CD4-positive, alpha-beta T cell treated with Interleukin-21 for 1 hour (primary cell): ENCODE results near the gene EYS.
"Not testable (repeated sequence)": the region's sequence is repeated elsewhere in the genome, so short reads cannot be mapped to it uniquely, and the experiment has no call there.

Source experiments
- DNase-seq: peaks from one replicate; pipeline ENCODE4 v3.0.0-alpha.2; 2020

Gene EYS

DNA sequence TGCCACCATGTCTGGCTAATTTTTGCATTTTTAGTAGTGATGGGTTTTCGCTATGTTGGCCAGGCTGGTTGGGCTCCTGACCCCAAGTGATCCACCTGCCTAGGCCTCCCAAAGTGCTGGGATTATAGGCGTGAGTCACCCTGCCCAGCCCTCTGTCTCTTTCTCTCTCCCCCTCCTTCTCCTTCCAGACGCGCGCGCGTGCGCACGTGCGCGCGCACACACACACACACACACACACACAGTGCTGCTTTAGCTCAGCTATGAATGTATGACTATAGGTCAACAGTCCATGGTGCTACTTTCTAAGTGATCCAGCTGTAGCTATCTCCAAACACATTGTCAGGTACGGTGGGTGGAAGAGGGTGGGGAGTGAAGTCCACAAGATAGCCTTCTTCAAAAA, 1621.9 kb downstream of the EYS start:
- DNase-seq = no peak

DNA sequence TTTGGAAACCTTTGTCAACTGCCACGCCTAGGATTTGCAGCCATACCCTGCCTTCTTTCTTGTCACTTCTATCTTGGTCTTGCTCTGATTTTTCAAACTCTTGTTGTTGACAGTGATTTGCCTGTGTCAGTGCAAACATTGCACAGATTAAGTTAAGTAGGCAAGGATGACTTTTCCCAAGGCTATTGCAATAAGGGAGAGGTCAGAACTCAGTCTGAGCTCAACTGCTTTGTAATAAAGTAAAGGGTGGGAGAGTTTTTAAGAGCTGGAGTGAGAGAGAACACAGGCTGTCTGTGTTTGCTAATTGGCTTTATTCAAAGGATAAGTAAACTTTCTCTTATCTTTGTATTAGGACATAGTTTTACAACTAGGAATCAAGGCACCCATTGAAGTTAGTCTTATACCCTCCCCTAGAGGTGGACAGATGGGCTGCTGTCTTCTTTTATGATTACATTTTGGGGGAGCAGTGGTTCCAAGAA, 1622.8 kb downstream of the EYS start:
- no peak for DNase-seq

DNA sequence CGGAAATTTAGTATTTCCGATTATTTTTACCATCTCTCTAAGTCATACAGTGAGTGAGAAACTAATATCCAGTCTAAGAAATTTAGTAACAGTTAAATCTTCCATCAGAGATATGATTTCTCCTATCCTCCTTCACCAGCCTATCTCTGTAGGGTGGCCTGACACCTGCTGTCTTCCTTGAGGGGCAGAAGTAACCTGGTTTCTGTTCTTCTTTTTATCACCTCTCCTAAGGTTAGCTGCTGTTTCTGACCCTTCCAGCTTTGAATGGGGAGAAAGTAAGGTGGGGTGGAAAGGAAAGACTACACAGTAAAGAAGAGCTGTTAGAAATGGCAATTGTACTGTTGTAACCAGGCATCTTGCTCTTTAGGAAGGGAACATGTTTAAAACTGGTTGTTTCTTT, 1623.8 kb downstream of the EYS start:
- DNase-seq = no peak

DNA sequence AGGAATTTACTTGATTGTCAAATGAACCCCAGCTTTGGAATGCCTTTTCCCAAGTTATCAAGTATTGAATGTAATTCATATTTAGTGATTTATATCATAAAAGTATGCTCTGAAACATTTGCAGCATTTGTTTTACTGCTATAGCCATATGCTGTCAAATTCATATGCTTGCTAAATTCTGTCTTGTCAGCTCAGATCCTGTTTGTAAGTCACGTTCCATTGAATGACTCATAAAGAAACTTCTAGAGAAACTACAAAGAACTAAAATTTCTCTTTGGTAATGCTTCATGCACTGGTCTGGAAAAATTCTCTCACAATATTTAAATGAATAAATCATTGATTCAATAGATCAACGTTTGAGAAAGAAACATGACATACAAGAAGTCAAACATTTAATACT, 1625.6 kb downstream of the EYS start:
- no peak for DNase-seq

DNA sequence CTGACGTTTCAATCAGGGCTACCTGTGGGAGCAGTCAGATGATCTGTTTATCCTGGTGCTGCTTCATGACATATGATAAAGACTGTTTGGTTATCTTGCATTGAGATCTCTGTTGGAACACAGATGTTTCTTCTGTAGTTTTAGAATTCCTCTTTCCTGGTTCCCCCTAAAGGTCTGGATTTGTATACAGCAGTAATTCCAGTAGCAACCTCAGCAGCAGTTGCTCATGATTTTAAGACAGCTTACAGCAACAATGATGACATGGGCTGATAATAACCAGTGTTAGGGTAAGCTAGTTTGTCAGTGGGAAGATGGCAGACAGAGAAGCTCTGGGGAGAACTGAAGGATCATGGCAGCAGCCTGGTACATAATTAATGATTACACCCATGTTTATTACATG, 1632.0 kb downstream of the EYS start:
- no peak for DNase-seq

DNA sequence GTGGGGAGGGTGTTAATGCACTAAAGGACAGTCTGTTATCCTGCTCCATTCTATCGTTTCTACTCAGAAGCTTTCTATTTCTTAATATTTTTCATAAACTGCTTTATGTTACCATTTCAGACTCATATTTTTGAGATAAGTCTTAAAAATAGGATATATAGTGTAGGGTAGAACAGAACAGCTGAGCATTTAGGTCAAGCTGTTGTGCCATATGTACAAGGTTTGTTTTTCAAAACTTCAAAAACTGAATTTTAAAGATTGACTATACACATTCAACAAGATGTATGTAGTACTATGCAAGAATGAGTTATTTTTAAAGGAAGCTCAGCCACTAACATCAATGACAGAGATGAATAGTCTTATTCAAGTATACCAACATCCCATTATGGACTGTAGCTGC, 1634.3 kb downstream of the EYS start:
- no peak for DNase-seq

DNA sequence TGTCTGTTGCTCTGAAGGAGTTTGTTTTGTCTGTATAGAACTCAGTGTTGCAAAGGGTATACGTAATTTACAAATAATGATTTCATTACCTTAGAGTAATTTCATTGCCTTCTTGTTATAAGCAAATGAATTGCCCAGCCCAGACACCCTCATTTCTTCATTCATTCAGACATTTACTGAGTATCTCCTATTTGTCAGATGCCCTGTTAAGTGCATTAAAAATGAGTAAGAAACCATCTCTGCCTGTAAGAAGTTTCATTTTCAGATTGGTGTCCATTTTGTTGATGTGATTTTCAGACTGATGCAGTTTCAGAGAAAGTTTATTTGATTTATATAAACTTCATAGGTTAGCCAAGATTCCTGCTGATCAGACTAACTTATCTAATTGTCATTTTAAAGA, 1642.1 kb downstream of the EYS start:
- no peak for DNase-seq

DNA sequence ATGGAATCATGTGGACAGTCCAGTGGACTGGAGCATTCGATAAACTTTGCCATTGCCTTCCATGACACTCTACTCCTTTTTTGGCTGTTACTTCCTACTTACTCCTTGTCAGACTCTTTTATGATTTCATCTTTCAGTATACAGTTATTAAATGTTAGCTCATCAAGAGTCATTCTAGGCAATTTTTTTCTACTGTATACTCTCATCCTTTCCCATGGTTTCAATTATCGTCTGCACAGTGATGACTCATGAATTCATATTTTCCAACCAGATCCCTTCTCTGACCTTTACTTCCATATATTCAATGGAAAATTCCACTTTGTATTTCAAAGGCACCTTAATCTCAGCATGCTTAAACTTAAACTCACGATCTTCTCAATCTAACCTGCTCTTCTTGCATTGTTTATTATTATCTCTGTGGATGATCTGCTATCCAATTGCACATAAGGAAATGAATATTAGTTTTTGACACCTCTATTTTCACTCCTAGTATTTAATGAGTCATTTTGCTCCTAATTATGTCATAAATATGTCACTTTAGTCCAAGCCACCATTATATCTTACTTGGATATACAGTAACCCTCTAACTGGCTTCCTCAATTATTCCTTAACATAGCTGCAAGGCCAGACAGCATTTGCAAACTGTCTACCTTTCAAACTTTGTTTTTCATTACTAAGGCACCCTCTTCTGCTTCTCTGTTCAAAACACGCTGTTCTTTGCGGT, 1643.9 kb downstream of the EYS start:
- DNase-seq = no peak

DNA sequence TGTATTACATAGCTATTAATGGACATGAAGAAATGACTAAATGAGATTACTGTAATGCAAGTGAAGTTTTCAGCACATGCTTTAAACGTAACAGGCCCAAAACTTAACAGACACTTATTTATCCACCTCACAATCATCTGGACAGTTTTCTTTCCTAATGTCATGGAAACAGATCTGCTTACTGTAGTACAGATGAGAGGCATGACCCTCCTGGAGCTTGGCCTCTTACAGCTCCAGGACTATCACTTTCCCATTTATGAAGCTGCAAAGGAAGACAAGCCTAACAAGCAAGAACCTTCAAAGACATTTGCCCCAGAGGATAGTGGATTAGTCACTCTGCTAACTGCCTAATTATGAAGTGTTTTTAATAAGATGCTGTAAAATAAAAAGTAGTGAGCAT, 1652.2 kb downstream of the EYS start:
- DNase-seq = no peak

DNA sequence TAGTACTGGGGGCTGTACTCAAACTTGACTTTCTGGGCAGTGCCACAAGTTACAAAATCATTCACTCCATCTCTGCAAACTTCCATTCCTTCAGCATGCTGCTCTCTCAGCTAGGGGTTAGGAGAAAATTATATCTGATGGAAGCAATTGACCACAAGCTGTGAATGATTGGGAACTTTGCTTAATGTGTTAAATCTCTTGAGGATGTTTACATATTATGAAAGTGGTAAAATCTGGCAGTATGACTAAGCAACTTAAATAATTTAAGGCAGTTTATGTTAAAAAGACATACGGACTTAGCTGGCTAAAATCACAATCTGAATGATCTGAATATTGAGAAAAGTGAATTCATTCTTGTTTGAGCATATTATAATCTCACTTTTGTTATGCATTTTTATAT, 1656.4 kb downstream of the EYS start:
- no peak for DNase-seq

DNA sequence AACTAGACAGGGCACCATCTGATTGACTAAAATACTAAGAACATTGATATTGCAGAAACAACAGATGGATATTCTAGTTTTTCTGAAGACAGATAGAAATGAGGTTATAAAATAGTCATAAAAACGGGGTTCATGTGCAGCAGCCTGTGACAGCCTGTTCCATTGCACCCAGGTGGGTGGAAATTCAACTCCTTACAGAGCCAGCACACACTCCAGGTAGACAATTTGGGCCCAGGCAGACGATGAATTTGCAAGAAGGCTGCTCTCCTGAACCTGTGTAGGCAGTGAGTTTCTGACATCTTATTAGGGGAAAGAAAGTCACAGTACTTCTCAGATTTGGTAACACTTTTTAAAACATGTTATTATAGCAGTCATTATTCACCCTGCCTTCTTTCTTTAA, 1657.3 kb downstream of the EYS start:
- DNase-seq = no peak

DNA sequence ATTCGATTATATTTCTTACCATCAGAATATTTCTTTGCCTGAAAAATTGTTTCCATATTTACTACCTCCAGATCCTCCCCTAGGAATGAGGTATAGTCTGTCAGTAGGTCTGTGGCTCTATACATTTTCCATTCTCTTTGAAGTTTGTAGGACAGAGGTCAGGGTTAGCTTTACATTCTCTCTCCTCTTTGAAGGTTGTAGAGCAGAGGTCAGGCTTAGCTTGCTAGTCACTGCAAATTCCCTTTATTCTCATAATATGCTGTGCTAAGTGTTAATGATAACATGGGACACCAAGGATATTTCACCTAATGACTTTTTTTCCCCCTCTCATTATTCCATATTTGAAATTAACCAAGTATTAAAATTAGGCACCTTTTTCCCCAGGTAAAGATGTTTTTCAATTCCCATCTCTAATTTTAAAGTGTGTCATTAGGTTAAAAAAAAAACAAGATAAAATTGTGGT, 1660.2 kb downstream of the EYS start:
- no peak for DNase-seq

DNA sequence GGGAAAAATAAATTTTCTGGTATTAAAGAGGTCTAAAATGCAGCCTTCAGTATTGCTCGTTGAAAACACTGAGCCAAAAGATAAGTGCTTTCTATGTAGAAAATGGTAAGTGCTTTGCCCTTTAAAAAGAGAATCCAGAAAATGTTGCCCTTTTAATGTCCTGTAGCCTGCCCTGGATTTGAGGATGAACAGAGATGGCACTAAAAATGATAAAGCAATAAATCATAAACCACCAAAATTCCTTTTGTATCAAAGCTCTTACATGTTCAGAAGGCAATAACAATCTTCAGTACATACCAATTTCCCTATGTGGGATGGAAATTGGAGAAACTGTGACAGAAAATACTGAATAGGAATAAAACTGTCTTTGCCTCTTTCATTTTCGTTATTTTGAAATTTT, 1665.7 kb downstream of the EYS start:
- no peak for DNase-seq

DNA sequence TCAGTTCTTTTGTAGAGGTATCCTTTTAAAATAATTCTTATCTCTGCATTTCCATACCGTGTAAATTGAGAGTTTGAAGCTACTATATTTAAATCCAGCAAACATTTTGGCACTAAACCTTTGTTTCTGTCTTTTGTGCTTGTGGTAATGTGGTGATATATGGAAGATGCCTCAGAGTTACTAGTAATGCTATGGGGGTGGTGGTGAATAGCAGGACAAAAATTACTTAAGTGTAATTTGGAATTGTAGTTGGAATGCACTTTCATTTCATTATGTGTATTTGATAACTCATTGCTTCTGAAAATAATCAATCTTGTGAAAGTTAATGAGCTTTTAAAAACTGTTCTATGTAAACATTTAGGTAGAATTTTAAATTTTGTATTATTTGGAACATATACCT, 1666.9 kb downstream of the EYS start:
- DNase-seq = no peak

DNA sequence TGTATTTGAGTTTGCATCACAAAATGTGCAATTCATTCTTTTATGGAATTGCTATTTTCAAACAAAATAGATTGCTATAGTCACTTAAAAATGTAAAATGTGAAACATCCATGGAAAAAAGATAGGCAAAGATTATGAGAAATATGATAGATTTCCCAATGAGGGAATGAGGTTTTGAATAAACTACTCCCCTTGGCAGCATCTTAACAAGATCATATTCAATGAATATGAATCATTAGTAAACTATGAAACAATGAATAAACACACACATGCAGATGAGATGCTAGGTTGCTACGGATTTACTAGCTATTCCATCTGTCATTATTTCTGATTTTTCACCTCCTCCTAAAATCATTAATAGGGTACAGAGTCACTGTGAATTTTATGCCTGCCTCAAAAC, 1669.6 kb downstream of the EYS start:
- no peak for DNase-seq

DNA sequence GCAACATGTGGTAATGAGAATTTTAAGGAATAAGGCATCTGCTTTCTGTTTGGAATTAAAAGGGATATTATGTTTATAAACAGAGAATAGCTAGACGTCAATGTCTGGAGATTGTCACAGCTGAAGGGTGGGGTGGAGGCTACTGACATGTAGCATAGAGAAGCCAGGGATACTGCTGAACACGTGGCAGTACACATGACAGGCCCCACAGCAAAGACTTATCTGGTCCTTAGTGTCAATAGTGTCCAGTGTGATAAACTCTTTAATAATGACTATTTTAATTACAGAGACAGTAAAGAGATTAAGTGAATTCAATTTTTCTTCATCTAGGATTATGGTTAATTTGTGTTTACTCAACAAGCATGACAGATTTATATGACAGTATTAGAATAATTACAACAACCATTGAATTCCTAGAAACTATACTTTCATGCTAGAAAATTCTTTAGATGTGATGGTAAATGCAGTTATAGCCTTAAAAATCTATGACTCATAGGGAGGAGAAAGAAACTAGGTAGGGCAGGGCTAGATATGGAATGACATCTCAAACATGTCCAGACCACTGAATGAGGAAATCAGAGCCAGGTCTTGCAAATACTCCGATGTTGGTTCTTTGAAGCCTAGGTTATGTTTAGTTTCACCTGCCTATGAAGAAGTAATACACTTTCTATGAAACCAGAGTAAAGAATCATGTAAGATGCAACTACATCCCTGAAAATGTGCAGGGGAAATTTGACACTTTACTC, 1671.9 kb downstream of the EYS start:
- DNase-seq = no peak

DNA sequence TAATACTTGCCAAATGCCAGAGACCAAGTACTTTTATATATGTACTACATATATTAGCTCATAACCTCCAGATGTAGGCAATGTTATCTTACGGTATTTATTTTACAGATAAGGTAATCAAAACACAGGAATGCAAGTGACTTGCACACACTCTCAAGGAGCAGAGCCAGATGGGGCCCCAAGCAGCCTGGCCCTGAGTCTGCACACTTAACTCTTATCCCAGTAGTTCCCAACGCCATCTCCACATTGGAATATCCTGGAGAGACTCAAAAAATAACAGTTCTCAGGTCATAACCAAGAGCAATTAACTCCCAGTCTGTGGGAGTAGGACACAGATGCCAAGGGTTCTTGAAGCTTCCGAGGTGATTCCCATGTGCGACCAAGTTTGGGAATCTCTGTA, 1672.7 kb downstream of the EYS start:
- no peak for DNase-seq

DNA sequence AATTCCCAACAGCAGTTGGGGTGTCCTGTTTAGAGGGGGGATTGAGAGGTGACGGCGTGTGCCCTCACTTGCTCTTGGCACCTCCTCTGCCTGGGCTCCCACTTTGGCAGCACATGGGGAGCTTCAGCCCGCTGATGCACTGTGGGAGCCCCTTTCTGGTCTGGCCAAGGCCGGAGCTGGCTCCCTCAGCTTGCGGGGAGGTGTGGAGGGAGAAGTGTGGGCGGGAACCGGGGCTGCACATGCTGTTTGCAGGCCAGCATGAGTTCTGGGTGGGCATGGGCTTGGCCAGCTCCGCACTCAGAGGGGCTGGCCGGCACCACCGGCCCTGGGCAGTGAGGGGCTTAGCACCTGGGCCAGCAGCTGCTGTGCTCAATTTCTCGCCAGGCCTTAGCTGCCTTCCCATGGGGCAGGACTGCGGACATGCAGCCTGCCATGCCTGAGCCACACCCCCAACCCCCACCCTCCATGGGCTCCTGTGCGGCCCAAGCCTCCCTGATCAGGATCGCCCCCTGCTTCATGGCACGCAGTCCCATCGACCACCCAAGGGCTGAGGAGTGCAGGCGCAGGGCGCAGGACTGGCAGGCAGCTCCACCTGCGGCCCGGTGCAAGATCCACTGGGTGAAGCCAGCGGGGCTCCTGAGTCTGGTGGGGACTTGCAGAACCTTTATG, 1675.9 kb downstream of the EYS start:
- not testable (repeated sequence) for DNase-seq

DNA sequence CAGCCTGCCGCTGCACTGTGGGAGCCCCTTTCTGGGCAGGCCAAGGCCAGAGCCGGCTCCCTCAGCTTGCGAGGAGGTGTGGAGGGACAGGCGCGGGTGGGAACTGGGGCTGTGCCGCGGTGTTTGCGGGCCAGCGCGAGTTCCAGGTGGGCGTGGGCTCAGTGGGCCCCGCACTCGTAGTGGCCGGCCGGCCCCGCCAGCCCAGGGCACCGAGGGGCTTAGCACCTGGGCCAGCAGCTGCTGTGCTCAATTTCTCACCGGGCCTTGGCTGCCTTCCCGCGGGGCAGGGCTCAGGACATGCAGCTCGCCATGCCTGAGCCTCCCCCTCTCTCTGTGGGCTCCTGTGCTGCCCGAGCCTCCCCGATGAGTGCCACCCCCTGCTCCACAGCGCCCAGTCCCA, 1683.3 kb downstream of the EYS start:
- DNase-seq = no peak

DNA sequence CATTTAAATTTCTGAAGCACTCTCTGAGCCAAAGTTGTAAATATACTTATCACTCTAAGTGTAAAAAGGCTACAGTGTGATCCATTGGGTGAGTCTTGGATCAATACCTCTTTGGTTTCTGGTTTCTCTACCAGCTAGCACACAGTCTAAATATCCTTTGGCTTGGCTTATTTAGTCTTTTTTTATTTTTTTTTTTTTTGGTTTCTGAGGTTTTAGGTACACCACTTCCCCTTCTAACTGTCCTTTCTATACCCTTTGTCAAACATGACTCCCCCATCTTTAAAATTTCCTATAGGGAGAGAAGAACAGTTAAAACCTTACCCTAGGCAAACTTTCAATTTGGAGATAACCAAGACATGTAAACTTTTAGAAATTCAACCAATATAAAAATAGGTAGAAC, 1692.4 kb downstream of the EYS start:
- no peak for DNase-seq

DNA sequence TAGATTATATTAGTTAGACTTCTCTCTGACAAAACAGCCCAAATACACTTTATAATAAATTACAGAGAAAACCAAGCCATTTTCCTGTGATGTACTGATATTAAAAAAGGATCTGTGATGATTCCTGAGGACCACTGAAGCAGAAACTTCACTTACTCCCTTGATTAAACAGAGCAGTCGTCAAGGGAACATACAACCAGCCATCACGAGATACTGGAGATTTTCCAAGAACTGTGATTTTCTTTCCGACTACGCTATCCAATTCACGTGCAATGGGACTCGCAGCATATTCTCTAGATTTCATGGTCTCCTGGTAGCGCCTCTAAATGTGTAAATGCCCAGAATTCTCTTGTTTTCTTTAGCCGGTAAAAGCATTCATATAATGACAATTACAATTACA, 1694.0 kb downstream of the EYS start:
- DNase-seq = no peak

DNA sequence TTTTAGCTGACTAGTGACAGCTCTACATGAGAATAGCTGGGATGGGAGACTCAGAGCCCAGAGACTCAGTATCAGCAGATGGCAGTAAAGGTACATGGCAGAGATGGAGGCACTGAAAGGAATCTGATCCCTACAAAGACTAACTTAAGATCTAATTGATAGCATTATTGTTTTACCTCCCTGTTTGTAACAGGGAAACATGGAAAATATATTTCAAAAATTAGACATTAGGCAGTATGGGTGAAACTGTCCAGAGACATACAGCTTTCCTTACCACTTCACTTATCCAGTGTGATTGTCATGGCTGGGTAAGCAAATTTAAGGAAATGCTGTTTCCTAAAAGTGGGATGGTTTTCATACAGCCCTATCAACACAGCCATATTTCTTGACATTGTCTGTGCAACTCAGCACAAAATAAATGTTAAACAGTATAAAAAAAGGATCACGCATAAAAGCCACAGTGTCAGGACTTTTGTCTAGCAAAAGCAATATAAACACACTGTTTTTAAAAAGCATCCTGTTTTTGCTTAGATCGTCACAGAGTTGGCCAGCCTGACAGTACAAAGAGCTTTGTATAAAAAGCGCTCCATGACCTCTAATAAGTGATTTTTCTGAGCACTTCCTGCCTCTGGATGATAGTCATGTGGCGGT, 1694.5 kb downstream of the EYS start:
- no peak for DNase-seq

DNA sequence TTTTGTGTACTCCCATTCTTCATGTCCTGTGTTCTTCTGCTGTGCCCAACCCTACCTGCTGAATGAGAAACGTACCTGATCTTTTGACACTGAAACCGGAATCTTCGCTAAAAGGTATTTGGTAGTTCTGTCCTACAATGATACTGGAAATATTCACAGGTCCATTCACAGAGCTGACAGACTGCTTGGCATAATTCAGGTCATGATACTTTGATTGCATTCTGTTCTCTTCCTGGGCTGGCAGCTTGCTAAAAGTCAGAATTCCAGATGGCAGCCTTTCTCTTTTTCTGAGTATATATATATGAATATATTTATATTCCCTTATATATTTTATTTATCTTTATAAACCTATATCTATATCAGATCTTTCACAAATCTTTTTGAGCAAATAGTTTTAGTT, 1696.4 kb downstream of the EYS start:
- DNase-seq = no peak

DNA sequence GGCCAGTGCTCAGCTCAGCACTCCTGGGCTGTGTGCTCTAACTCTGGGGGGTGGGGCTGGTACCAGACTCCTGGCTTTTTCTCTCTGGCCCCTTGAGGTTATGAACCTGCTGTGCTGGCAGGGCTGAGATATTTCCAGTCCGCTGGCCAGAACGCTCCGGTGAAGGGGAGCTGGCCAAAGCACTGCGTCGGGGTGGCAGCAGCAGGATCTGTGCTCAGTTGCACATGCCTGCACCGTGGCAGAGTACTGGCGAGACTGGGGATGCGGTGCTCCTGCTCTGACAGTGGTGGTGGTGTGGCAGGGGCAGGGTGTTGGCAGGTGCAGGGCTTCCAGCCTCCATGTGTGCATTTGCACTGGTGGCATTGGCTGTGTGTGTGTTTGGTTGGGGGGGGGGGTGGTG, 1697.0 kb downstream of the EYS start:
- DNase-seq = no peak
